ENCODE results near the gene CRAT. TPM values are rescaled to one million over a fixed set of nuclear protein-coding genes. Genes with fewer than 3 reads are reported as not detected.
"Not testable (repeated sequence)": the region's sequence is repeated elsewhere in the genome, so short reads cannot be mapped to it uniquely, and the experiment has no call there.

The CRAT gene
- polyA plus RNA-seq, 3 donors = 38.0 to 48.9 (median 45.9) TPM

GRCh38 chr9:129124506-129125069, 14.0 kb upstream of the CRAT start:
- DNase-seq (ENCODE audit: extremely low read depth in 1 of 11, low read depth in 9 of 11, low spot score in 4 of 11) = no peak

DNA sequence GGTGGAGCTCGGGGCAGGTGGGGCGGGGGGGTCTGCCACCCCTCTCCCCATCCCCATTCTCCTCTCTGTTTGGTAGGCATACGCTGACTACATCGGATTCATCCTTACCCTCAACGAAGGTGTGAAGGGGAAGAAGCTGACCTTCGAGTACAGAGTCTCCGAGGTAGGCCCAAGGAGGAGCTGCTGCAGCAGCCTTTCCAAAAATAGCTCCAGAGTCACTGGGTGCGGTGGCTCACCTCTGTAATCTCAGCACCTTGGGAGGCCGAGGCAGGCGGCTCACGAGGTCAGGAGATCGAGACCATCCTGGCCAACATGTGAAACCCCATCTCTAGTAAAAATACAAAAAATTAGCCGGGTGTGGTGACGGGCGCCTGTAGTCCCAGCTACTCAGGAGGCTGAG, 12.4 kb upstream of the CRAT start:
- not testable (repeated sequence) for DNase-seq (ENCODE audit: extremely low read depth in 1 of 11, low read depth in 9 of 11, low spot score in 4 of 11)

DNA sequence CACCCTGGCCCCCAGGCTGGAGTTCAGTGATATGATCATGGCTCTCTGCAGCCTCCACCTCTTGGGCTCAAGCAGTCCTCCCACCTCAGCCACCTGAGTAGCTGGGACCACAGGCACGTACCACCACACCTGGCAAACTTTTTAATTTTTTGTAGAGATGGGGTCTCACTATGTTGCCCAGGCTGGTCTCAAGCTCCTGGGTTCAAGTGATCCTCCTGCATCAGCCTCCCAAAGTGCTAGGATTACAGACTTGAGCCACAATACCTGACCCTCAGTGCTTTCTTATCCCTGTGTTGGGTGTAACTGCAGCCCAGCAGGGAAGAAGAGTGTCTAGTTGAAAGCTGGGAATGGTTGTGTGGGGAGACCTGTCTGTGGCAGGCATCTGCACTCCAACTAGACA, 11.5 kb upstream of the CRAT start:
- DNase-seq (ENCODE audit: extremely low read depth in 1 of 11, low read depth in 9 of 11, low spot score in 4 of 11) = no peak

GRCh38 chr9:129121483-129121882, 10.9 kb upstream of the CRAT start:
- no peak for DNase-seq (ENCODE audit: extremely low read depth in 1 of 11, low read depth in 9 of 11, low spot score in 4 of 11)

- DNase-seq (ENCODE audit: extremely low read depth in 1 of 11, low read depth in 9 of 11, low spot score in 4 of 11) = no peak
Observed at GRCh38 chr9:129118799-129119198, 8.2 kb upstream of the CRAT start.

- no peak for DNase-seq (ENCODE audit: extremely low read depth in 1 of 11, low read depth in 9 of 11, low spot score in 4 of 11)
Observed at GRCh38 chr9:129113645-129114304, 3.2 kb upstream of the CRAT start.

- DNase-seq (ENCODE audit: extremely low read depth in 1 of 11, low read depth in 9 of 11, low spot score in 4 of 11) = not testable (repeated sequence)
Observed at GRCh38 chr9:129112526-129112925, 1.9 kb upstream of the CRAT start.

GRCh38 chr9:129111528-129112151, 1.0 kb upstream of the CRAT start:
- peak in 4 of 11 donors; percentile 13 to 24 (median 23) for DNase-seq (ENCODE audit: extremely low read depth in 1 of 11, low read depth in 9 of 11, low spot score in 4 of 11)

DNA sequence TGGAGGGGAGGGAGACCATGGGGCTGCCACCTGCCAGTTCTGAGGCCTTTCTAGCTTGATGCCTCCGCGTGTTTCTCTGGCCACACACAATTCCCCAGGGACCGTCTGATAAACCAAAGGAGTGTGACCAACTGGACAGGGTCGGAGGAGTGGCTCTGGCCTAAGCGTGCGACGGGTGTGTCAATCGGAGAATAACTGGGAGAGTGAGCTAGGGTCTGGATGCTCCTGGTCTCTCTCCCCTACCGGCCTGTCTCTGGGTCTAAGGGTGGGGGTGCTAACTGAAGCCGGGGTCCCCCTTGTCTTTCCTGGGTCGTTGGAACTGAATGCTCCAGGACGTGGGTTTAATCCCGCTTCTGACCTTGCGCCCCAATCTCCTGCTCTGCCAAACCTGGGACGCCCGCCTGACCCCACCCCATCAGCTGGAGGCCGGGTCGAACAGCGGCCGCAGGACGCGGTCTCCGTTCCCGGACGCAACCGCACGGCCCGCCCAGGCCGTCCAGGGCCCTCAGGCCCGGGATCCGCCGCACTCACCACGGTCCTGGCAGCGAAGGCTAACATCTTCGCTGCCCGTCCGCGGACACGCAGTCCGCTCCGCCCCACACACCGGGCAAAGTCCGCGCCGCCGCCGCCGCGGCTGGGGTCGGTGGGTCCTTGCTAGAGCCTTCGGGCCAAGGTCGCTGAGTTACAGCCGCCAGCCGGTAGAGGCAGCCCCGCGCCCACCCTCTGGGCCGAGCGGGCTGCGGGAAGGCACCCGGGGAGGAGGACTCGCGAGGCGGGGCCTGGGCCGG, 447 bp downstream of the CRAT start:
- peak in 1 of 11 donors; percentile 22 for DNase-seq (ENCODE audit: extremely low read depth in 1 of 11, low read depth in 9 of 11, low spot score in 4 of 11)

- DNase-seq (ENCODE audit: extremely low read depth in 1 of 11, low read depth in 9 of 11, low spot score in 4 of 11) = no peak
Observed at GRCh38 chr9:129109537-129109903, 1.1 kb downstream of the CRAT start.

DNA sequence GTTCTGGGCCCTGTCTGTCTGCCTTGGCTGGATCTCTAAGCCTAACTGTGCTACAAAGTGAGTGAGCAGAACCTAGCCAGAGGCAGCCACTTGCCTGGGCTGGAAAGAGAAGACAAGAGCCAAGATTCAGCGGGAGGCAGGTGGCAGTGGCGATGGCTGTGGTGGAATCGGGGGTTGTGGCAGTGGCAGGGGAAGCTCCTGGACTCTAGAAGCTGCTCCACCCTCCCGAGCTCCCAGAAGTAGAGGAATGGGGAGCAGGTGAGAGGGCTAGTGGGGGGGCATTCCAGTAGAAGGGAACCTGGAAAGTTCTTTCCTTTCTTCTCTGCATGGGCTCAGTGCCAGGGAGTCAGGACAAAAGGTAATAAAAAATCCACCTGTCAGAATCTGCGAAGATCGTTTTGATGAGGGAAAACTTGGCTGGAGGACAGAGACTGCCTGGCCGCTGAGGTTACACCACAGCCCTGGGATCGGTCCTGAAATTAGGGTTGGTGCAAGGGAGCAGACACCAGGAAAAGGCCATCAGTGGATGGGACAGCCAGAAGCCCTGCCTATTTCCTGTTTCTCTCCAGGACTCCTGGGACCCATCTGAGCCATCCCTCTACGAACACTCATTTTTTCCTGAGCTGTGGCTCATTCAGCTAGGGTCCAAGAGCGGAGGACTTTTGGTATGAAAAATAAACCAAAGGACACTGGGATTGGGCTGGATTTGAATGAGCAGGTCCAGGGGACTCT, 1.6 kb downstream of the CRAT start:
- no peak for DNase-seq (ENCODE audit: extremely low read depth in 1 of 11, low read depth in 9 of 11, low spot score in 4 of 11)

- no peak for DNase-seq (ENCODE audit: extremely low read depth in 1 of 11, low read depth in 9 of 11, low spot score in 4 of 11)
Observed at GRCh38 chr9:129108083-129108804, 2.3 kb downstream of the CRAT start.

DNA sequence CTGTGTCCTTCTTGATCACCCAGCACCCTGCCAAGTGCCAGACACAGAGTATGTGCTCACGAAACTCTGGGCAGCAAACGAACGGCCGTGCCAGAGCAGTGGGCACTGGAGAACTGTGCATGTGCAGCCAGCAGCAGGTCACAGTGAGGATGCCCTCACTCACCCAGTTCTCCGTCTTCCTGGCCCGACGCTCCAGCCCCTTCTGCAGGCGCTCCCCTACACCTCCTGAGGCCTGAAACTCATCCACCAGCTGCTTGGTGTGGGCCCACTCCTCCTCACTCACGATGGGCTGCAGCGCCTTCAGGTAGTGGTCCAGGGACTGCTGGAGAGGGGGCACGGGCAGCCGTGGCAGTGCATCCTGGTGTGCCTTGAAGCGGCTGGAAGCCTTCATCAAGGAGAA, 2.9 kb downstream of the CRAT start:
- DNase-seq (ENCODE audit: extremely low read depth in 1 of 11, low read depth in 9 of 11, low spot score in 4 of 11) = no peak

GRCh38 chr9:129105857-129106694, 4.5 kb downstream of the CRAT start:
- no peak for DNase-seq (ENCODE audit: extremely low read depth in 1 of 11, low read depth in 9 of 11, low spot score in 4 of 11)

DNA sequence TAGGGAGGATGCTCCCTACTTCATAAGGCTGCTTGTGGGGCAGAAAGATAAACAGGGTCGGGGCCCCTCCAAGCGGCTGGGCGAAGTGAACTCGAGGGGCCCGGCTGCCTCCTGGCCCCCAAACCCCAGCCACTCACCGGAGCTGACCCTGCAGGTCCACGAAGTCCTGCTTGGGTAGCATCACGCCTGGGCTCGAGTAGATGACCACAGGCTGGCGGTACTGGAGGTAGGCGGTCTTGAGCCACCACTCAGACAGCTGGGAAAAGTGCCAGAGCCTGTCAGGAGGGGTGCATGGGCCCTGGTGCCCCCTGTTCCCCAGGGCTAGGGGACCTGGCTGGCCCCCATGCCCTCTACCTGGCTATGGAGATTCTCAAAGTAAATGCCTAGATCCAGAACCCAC, 6.5 kb downstream of the CRAT start:
- no peak for DNase-seq (ENCODE audit: extremely low read depth in 1 of 11, low read depth in 9 of 11, low spot score in 4 of 11)

GRCh38 chr9:129103595-129103965, 7.0 kb downstream of the CRAT start:
- DNase-seq (ENCODE audit: extremely low read depth in 1 of 11, low read depth in 9 of 11, low spot score in 4 of 11) = no peak

- DNase-seq (ENCODE audit: extremely low read depth in 1 of 11, low read depth in 9 of 11, low spot score in 4 of 11) = no peak
Observed at GRCh38 chr9:129102791-129103594, 7.6 kb downstream of the CRAT start.

All from renal cortex interstitium (tissue), 11 donors.